ENCODE results near the gene KCNQ2. TPM values are rescaled to one million over a fixed set of nuclear protein-coding genes. Genes with fewer than 3 reads are reported as not detected.

Gene KCNQ2
- total and polyA plus RNA-seq, 4 donors = not detected

DNA sequence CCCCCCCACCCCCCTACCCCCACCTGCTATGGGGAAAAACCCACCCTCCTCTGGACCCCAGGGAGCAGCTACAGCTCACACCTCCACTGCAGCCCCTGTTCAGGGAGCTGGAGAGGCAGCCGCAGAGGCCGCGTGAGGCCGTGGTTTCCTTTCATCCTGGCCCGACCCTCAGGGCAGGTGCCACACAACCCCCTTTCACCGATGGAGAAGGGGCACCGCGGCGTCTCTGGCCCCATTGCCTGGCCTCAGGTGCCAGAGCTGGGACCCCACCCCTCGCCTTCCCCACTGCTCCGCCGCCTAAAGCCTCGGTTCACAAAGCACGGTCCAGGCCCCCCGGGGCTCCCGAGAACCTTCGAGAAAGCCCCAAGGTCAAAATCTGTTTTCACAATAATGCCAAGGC is 11.8 kb upstream of the KCNQ2 start:
- TF ChIP-seq, protein P1, sequence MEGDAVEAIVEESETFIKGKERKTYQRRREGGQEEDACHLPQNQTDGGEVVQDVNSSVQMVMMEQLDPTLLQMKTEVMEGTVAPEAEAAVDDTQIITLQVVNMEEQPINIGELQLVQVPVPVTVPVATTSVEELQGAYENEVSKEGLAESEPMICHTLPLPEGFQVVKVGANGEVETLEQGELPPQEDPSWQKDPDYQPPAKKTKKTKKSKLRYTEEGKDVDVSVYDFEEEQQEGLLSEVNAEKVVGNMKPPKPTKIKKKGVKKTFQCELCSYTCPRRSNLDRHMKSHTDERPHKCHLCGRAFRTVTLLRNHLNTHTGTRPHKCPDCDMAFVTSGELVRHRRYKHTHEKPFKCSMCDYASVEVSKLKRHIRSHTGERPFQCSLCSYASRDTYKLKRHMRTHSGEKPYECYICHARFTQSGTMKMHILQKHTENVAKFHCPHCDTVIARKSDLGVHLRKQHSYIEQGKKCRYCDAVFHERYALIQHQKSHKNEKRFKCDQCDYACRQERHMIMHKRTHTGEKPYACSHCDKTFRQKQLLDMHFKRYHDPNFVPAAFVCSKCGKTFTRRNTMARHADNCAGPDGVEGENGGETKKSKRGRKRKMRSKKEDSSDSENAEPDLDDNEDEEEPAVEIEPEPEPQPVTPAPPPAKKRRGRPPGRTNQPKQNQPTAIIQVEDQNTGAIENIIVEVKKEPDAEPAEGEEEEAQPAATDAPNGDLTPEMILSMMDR (IDR thresholded peaks at IDR 0.05; ENCODE audit: low read depth, low read length, missing input control) = no peak
- TF ChIP-seq FOXA1 (IDR thresholded peaks at IDR 0.05) (no peak), RAD21 (IDR thresholded peaks at IDR 0.05) (no peak), EGR1 (IDR thresholded peaks at IDR 0.05; ENCODE audit: low read depth in 2 of 2) (no peak)
- DNase-seq (ENCODE audit: low spot score) = no peak
- H3K27me3 ChIP-seq (ENCODE audit: control insufficient read depth in 4 of 4, insufficient read depth in 4 of 4, low read length in 3 of 4) = peaks cover 2 to 9% (median 7%) of the 10 kb centered on the region in 4 donors

DNA sequence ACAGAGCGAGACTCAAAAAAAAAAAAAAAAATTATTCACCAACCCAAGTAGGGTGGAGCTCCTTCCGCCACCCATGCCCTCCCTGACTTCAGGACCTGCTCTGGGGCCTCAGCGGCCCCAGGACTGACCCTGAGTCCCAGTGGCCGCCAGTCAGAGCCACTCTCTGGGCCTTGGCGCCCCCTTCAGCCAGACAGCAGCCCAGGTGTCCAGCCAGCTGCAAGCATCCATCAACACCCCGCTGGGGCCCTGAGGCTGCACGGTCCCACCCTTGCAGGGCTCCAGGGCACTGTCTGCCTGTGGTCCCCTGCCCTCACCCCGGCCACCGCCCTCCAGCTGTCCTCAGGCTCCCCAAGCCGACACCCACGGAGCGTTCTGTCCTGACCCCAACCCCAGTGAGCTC is 11.4 kb upstream of the KCNQ2 start:
- WGBS = 69% methylated on average over 12 of the region's 12 CpGs
- no peak overlapping the region for H3K27ac ChIP-seq (ENCODE audit: low read depth in 1 of 2, low read length in 2 of 2)
- peaks cover 2 to 12% (median 6%) of the 10 kb centered on the region in 4 donors for H3K27me3 ChIP-seq (ENCODE audit: control insufficient read depth in 4 of 4, insufficient read depth in 4 of 4, low read length in 3 of 4)
- H3K9ac ChIP-seq (ENCODE audit: low read depth in 1 of 2, low read length in 2 of 2) = no peak overlapping the region
- H3K4me1 ChIP-seq (ENCODE audit: control insufficient read depth in 4 of 4, insufficient read depth in 4 of 4, low read length in 3 of 4) = peaks cover 0 to 6% (median 0%) of the 10 kb centered on the region in 4 donors
- H3K4me3 ChIP-seq (ENCODE audit: low read depth in 1 of 3, low read length in 3 of 3) = no peak overlapping the region
- peaks cover 0 to 2% (median 0%) of the 10 kb centered on the region in 4 donors for H3K9me3 ChIP-seq (ENCODE audit: control insufficient read depth in 4 of 4, low read length in 3 of 4)
- no peaks in the 10 kb centered on the region for H3K36me3 ChIP-seq (ENCODE audit: control insufficient read depth in 4 of 4, insufficient read depth in 3 of 4, low read depth in 1 of 4, low read length in 3 of 4)
- TF ChIP-seq RXRA (IDR thresholded peaks at IDR 0.05) = no peak
- TF ChIP-seq FOXA1 (IDR thresholded peaks at IDR 0.05) = no peak
- TF ChIP-seq HNF4G (IDR thresholded peaks at IDR 0.05) = no peak
- no peak for TF ChIP-seq TAF1 (conservative IDR thresholded peaks at IDR 0.05)
- no peak for TF ChIP-seq SP1 (IDR thresholded peaks at IDR 0.05)
- TF ChIP-seq, protein P2, sequence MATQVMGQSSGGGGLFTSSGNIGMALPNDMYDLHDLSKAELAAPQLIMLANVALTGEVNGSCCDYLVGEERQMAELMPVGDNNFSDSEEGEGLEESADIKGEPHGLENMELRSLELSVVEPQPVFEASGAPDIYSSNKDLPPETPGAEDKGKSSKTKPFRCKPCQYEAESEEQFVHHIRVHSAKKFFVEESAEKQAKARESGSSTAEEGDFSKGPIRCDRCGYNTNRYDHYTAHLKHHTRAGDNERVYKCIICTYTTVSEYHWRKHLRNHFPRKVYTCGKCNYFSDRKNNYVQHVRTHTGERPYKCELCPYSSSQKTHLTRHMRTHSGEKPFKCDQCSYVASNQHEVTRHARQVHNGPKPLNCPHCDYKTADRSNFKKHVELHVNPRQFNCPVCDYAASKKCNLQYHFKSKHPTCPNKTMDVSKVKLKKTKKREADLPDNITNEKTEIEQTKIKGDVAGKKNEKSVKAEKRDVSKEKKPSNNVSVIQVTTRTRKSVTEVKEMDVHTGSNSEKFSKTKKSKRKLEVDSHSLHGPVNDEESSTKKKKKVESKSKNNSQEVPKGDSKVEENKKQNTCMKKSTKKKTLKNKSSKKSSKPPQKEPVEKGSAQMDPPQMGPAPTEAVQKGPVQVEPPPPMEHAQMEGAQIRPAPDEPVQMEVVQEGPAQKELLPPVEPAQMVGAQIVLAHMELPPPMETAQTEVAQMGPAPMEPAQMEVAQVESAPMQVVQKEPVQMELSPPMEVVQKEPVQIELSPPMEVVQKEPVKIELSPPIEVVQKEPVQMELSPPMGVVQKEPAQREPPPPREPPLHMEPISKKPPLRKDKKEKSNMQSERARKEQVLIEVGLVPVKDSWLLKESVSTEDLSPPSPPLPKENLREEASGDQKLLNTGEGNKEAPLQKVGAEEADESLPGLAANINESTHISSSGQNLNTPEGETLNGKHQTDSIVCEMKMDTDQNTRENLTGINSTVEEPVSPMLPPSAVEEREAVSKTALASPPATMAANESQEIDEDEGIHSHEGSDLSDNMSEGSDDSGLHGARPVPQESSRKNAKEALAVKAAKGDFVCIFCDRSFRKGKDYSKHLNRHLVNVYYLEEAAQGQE (IDR thresholded peaks at IDR 0.05) = no peak
- TF ChIP-seq RAD21 (IDR thresholded peaks at IDR 0.05) = no peak
- TF ChIP-seq FOXA2 (IDR thresholded peaks at IDR 0.05) = no peak
- TF ChIP-seq GABPA (IDR thresholded peaks at IDR 0.05 in 1 of 2, conservative IDR thresholded peaks at IDR 0.05 in 1 of 2) = no peak
- TF ChIP-seq, protein P3, sequence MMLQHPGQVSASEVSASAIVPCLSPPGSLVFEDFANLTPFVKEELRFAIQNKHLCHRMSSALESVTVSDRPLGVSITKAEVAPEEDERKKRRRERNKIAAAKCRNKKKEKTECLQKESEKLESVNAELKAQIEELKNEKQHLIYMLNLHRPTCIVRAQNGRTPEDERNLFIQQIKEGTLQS (IDR thresholded peaks at IDR 0.05) = no peak
- no peak for TF ChIP-seq EGR1 (IDR thresholded peaks at IDR 0.05; ENCODE audit: low read depth in 2 of 2)
- no peak for TF ChIP-seq JUND (IDR thresholded peaks at IDR 0.05)
- TF ChIP-seq, protein P4, sequence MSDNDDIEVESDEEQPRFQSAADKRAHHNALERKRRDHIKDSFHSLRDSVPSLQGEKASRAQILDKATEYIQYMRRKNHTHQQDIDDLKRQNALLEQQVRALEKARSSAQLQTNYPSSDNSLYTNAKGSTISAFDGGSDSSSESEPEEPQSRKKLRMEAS (IDR thresholded peaks at IDR 0.05) = no peak
- TF ChIP-seq, protein P1 (IDR thresholded peaks at IDR 0.05; ENCODE audit: low read depth, low read length, missing input control) = no peak
- no peak for TF ChIP-seq YY1 (IDR thresholded peaks at IDR 0.05)
- no peak for TF ChIP-seq HNF4A (conservative IDR thresholded peaks at IDR 0.05)
- no peak for TF ChIP-seq NR2F2 (IDR thresholded peaks at IDR 0.05)
- TF ChIP-seq, protein P5, sequence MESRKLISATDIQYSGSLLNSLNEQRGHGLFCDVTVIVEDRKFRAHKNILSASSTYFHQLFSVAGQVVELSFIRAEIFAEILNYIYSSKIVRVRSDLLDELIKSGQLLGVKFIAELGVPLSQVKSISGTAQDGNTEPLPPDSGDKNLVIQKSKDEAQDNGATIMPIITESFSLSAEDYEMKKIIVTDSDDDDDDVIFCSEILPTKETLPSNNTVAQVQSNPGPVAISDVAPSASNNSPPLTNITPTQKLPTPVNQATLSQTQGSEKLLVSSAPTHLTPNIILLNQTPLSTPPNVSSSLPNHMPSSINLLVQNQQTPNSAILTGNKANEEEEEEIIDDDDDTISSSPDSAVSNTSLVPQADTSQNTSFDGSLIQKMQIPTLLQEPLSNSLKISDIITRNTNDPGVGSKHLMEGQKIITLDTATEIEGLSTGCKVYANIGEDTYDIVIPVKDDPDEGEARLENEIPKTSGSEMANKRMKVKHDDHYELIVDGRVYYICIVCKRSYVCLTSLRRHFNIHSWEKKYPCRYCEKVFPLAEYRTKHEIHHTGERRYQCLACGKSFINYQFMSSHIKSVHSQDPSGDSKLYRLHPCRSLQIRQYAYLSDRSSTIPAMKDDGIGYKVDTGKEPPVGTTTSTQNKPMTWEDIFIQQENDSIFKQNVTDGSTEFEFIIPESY (IDR thresholded peaks at IDR 0.05) = no peak
- no peak for DNase-seq (ENCODE audit: low spot score)

More for the DNA sequence above, 11.8 kb upstream of the KCNQ2 start:
- Histone ChIP-seq H3K4me3 (ENCODE audit: low read depth in 1 of 3, low read length in 3 of 3) (no peak overlapping the region), H3K9me3 (ENCODE audit: control insufficient read depth in 4 of 4, low read length in 3 of 4) (peaks cover 0 to 2% (median 0%) of the 10 kb centered on the region in 4 donors), H3K9ac (ENCODE audit: low read depth in 1 of 2, low read length in 2 of 2) (no peak overlapping the region), H3K4me1 (ENCODE audit: control insufficient read depth in 4 of 4, insufficient read depth in 4 of 4, low read length in 3 of 4) (peaks cover 0 to 6% (median 0%) of the 10 kb centered on the region in 4 donors), H3K36me3 (ENCODE audit: control insufficient read depth in 4 of 4, insufficient read depth in 3 of 4, low read depth in 1 of 4, low read length in 3 of 4) (no peaks in the 10 kb centered on the region), H3K27ac (ENCODE audit: low read depth in 1 of 2, low read length in 2 of 2) (no peak overlapping the region)
- WGBS = 55% methylated on average over 17 of the region's 17 CpGs
